WI38 (cell line): ENCODE results near the gene SLC35E2B.

ENCODE experiments used
- H3K4me3 ChIP-seq: 2 replicates; pipeline ENCODE4 v1.5.1; 2011; ENCODE audit warnings: low read depth, mild to moderate bottlenecking, control low read depth, low read length
- TF ChIP-seq, protein P1 (sequence below): IDR thresholded peaks from 2 replicates; pipeline ENCODE4 v1.5.1; 2012; ENCODE audit warnings: low read depth, mild to moderate bottlenecking, control low read depth, low read length

The SLC35E2B gene

DNA sequence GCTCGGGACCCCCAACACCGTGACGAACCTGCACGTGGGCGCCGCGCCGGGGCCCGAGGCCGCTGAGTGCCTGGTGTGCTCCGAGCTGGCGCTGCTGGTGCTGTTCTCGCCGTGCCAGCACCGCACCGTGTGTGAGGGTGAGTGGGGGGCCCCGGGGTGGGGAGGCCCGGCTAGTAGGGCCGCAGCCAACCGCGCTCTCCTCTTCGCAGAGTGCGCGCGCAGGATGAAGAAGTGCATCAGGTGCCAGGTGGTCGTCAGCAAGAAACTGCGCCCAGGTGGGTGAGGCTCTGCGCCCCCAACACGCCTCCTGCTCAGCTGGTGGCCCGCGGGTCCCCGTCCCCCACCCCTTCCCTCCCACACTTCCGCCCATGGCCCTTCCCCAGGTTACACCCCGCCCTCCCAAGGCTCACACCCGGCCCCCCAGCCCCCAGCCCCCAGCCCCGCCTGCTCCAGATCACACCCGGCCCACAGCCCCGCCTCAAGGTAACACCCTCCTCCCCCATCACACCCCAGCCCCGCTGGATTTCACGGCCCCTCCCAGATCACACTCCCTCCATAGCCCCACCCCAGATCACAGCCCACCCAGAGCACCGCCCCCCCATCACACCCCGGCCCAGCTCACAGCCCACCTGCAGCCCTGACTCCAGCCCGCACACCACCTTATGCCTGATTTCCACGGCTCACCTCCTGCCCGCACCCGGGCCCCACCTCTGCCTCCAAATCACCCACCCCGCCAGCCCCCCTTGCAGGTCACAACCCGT lies 63.0 kb downstream of the SLC35E2B start:
- TF ChIP-seq, protein P1, sequence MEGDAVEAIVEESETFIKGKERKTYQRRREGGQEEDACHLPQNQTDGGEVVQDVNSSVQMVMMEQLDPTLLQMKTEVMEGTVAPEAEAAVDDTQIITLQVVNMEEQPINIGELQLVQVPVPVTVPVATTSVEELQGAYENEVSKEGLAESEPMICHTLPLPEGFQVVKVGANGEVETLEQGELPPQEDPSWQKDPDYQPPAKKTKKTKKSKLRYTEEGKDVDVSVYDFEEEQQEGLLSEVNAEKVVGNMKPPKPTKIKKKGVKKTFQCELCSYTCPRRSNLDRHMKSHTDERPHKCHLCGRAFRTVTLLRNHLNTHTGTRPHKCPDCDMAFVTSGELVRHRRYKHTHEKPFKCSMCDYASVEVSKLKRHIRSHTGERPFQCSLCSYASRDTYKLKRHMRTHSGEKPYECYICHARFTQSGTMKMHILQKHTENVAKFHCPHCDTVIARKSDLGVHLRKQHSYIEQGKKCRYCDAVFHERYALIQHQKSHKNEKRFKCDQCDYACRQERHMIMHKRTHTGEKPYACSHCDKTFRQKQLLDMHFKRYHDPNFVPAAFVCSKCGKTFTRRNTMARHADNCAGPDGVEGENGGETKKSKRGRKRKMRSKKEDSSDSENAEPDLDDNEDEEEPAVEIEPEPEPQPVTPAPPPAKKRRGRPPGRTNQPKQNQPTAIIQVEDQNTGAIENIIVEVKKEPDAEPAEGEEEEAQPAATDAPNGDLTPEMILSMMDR, result no peak
- no peak overlapping the region for H3K4me3 ChIP-seq

DNA sequence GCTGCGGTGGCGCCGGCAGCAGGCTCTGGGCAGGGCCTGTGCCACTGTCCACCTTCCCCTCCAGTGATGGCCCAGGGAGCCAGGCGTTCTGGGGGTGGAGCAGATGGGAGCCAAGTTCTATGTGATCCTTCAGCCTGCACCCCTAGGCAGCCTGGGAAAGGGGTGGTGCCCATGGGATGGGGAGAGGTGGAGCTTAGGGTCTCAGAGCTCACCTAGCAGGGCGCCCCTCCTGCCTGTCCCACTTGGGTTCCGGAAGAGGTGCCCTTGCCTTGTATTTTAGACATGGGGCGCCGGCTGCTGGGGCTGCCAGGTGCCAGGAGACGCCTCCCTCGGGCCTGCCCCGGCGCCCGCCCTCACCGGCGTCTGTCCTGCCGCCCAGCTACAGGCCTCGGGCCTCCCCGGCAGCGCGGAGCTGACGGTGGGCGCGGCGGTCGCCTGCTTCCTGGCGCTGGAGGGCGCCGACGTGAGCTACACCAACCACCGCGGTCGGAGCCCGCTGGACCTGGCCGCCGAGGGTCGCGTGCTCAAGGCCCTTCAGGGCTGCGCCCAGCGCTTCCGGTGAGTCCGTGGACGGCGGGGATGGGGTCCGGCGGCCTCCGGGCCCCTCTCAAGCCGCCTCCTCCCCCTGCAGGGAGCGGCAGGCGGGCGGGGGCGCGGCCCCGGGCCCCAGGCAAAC lies 63.7 kb downstream of the SLC35E2B start:
- H3K4me3 ChIP-seq, result no peak overlapping the region

DNA sequence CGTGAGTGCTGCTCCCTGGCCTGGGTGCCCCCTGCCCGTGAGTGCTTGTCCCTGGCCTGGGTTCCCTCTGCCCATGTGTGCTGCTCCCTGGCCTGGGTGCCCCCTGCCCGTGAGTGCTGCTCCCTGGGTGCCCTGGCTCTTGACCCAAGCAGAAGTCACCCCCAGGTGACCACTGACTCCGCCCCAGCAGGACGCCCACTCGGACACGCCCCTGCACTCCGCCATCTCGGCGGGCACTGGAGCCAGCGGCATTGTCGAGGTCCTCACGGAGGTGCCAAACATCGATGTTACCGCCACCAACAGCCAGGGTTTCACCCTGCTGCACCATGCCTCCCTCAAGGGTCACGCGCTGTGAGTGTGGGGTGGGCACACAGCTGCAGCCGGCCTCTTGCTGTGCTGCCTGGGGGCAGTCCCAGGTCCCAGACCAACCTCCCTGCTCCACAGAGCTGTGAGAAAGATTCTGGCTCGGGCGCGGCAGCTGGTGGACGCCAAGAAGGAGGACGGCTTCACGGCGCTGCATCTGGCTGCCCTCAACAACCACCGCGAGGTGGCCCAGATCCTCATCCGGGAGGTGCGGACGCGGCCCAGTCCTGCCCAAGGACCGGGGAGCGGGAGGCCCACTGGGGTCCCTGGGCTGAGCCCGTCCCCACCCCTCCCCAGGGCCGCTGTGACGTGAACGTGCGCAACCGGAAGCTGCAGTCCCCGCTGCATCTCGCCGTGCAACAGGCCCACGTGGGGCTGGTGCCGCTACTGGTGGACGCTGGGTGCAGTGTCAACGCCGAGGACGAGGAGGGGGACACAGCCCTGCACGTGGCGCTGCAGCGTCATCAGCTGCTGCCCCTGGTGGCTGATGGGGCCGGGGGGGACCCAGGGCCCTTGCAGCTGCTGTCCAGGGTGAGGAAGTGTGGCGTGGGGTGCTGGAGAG lies 64.5 kb downstream of the SLC35E2B start:
- H3K4me3 ChIP-seq, result no peak overlapping the region
- TF ChIP-seq, protein P1, result no peak

More for the DNA sequence above, 63.7 kb downstream of the SLC35E2B start:
- TF ChIP-seq, protein P1, result no peak

DNA sequence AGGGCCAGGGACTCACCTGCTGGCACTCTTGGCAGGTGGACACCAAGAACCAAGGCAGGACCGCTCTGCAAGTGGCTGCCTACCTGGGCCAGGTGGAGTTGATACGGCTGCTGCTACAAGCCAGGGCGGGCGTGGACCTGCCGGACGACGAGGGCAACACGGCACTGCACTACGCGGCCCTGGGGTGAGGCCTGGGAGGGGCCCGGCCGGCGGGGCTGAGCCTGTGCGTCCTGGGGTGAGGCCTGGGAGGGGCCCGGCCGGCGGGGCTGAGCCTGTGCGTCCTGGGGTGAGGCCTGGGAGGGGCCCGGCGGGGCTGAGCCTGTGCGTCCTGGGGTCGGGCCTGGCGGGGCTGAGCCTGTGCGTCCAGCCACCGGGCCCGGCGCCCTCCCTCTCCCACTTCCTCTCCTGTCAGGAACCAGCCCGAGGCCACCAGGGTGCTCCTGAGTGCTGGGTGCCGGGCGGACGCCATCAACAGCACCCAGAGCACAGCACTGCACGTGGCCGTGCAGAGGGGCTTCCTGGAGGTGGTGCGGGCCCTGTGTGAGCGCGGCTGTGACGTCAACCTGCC lies 65.2 kb downstream of the SLC35E2B start:
- TF ChIP-seq, protein P1, result no peak
- H3K4me3 ChIP-seq, result no peak overlapping the region

DNA sequence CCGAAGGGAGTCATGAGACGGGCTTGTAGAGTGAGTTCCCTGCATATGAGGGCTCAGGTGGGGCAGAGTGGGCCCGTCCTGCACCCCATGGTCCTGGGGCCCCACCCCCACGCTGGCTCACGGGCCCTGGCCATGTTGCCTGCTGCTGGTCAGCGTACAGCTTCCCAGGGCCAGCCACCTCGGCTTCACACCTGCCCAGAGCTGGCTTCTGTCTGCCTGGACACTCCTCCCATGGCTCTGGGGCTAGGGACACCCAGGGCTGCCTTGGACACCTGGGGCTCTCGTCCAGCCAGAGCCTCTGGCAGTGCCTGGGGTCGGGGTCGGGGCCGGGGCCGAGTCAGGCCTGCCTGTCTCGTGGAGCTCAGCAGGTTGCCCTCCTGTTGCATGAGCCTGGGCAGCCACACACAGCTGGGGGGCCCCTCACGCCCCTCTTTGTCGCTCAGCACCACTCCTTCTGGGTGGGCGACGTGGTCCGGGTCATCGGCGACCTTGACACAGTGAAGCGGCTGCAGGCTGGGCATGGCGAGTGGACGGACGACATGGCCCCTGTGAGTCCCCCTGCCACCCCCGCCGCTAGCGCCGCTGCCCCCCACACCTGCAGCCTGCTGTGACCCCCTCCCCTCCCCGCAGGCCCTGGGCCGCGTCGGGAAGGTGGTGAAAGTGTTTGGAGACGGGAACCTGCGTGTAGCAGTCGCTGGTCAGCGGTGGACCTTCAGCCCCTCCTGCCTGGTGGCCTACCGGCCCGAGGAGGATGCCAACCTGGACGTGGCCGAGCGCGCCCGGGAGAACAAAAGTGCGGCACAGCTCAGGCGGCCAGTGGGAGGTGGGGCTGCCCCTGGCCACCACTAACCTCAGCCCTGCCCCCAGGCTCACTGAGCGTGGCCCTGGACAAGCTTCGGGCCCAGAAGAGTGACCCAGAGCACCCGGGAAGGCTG lies 66.1 kb downstream of the SLC35E2B start:
- no peak overlapping the region for H3K4me3 ChIP-seq
- TF ChIP-seq, protein P1, result no peak

DNA sequence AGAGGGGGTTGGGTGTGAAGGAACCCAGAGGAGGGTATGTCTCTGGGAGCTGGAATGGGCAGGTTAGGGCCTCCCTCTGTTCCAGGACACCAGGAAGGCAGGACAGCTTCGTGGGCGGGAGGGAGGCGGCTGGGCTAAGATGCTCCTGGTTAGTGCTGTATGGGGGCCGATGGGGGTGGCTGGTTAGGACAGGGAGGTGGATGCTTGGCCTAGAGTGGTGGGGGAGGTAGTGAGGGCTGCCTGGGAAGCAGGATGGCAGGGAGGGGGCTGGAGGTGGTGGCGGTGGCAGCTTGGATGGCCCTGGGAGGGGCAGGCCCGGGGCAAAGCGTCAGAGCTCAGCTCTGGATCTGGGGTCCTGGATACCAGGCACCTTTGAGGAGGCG lies 66.8 kb downstream of the SLC35E2B start:
- TF ChIP-seq, protein P1, result no peak
- no peak overlapping the region for H3K4me3 ChIP-seq
